ENCODE results near the gene MYO9A.
"Not testable (repeated sequence)": the region's sequence is repeated elsewhere in the genome, so short reads cannot be mapped to it uniquely, and the experiment has no call there.

Gene MYO9A

GRCh38 chr15:72062319-72062718 is 55.6 kb downstream of the MYO9A start:
- ChIA-PET CTCF (interaction anchor here (1.5 kb wide), 1 partner anchor 43 kb away, joined by 3 read pairs; no protein-coding TSS in a partner anchor), POLR2A (no interaction called here)
- no peak for DNase-seq (ENCODE audit: low read depth, low spot score)
- no peak overlapping the region for H3K4me3 ChIP-seq (ENCODE audit: low read depth, low read length)
- TF ChIP-seq CTCF (IDR thresholded peaks at IDR 0.05; ENCODE audit: insufficient read depth, low read length, missing control alignments), result no peak

GRCh38 chr15:72060687-72061250 is 57.2 kb downstream of the MYO9A start:
- no peak overlapping the region for H3K4me3 ChIP-seq (ENCODE audit: low read depth, low read length)
- ChIA-PET POLR2A (no interaction called here), CTCF (no interaction called here)
- DNase-seq (ENCODE audit: low read depth, low spot score), result no peak
- TF ChIP-seq CTCF (IDR thresholded peaks at IDR 0.05; ENCODE audit: insufficient read depth, low read length, missing control alignments), result no peak

GRCh38 chr15:72058585-72058984 is 59.4 kb downstream of the MYO9A start:
- ChIA-PET POLR2A (no interaction called here), CTCF (no interaction called here)
- TF ChIP-seq CTCF (IDR thresholded peaks at IDR 0.05; ENCODE audit: insufficient read depth, low read length, missing control alignments), result no peak
- DNase-seq (ENCODE audit: low read depth, low spot score), result no peak
- H3K4me3 ChIP-seq (ENCODE audit: low read depth, low read length), result no peak overlapping the region

GRCh38 chr15:72057548-72058091 is 60.3 kb downstream of the MYO9A start:
- ChIA-PET CTCF (no interaction called here), POLR2A (no interaction called here)
- H3K4me3 ChIP-seq (ENCODE audit: low read depth, low read length), result no peak overlapping the region
- no peak for TF ChIP-seq CTCF (IDR thresholded peaks at IDR 0.05; ENCODE audit: insufficient read depth, low read length, missing control alignments)
- DNase-seq (ENCODE audit: low read depth, low spot score), result no peak

- H3K4me3 ChIP-seq (ENCODE audit: low read depth, low read length); POLR2A ChIA-PET; CTCF ChIA-PET; DNase-seq (ENCODE audit: low read depth, low spot score): not testable (repeated sequence)
Measured at GRCh38 chr15:72056217-72056616, 61.7 kb downstream of the MYO9A start.

GRCh38 chr15:72053297-72053696 is 64.7 kb downstream of the MYO9A start:
- POLR2A ChIA-PET; DNase-seq (ENCODE audit: low read depth, low spot score); H3K4me3 ChIP-seq (ENCODE audit: low read depth, low read length): not testable (repeated sequence)
- CTCF ChIA-PET, result interaction anchor here (1.0 kb wide), 1 partner anchor 251 kb away, joined by 3 read pairs; no protein-coding TSS in a partner anchor

- CTCF ChIA-PET, result no interaction called here
- POLR2A ChIA-PET, result no interaction called here
- H3K4me3 ChIP-seq (ENCODE audit: low read depth, low read length), result no peak overlapping the region
- no peak for DNase-seq (ENCODE audit: low read depth, low spot score)
- TF ChIP-seq CTCF (IDR thresholded peaks at IDR 0.05; ENCODE audit: insufficient read depth, low read length, missing control alignments), result no peak
Measured at GRCh38 chr15:72050700-72051099, 67.2 kb downstream of the MYO9A start.

Measured in AG04449 (cell line).